H1 (cell line): ENCODE results near the gene BDP1. TPM values are rescaled to one million over a fixed set of nuclear protein-coding genes. Genes with fewer than 3 reads are reported as not detected.

Source experiments
- CTCF ChIA-PET: fragments of 300-600 bp; sonication (Branson Sonifier 250); formaldehyde crosslinking; loops from one replicate; lab custom pipeline; 2021; ENCODE audit not compliant: partially characterized antibody; lab: Charles Lee
- POLR2A ChIA-PET: fragments of 300-600 bp; sonication (Branson Sonifier 250); formaldehyde crosslinking; loops from one replicate; lab custom pipeline; 2021; ENCODE audit warnings: inconsistent platforms; ENCODE audit not compliant: partially characterized antibody; lab: Charles Lee
- DNase-seq, 2 experiments: peaks; one replicate each; pipeline versions ENCODE4 v3.0.0 to v3.0.0-alpha.2; 2010 to 2022; ENCODE audit warnings: low spot score in 2 of 2, low read depth in 1 of 2, mixed read lengths in 1 of 2
- FAIRE-seq: peaks from 2 replicates; lab custom pipeline; 2011; peaks lifted over from hg19 to GRCh38; lab: Jason Lieb, UNC
- H2AFZ ChIP-seq: 2 replicates; pipeline ENCODE4 v1.8.1; 2012; ENCODE audit warnings: low read length, inconsistent platforms
- H2AK5ac ChIP-seq: 2 replicates; pipeline ENCODE4 v1.6.1; 2013; ENCODE audit warnings: low read depth, low read length
- H2BK120ac ChIP-seq: replicated peaks from 2 replicates; pipeline ENCODE3; 2013; ENCODE audit warnings: low read depth, low read length, inconsistent platforms
- H2BK12ac ChIP-seq: 2 replicates; pipeline ENCODE4 v1.6.1; 2013; ENCODE audit warnings: low read depth, low read length
- H2BK15ac ChIP-seq: 2 replicates; pipeline ENCODE4 v1.6.1; 2013; ENCODE audit warnings: low read length
- H2BK20ac ChIP-seq: 2 replicates; pipeline ENCODE4 v1.6.1; 2013; ENCODE audit warnings: low read length
- H2BK5ac ChIP-seq: 2 replicates; pipeline ENCODE4 v1.6.1; 2013; ENCODE audit warnings: low read depth, low read length
- H3K14ac ChIP-seq: 2 replicates; pipeline ENCODE4 v1.6.1; 2013; ENCODE audit warnings: inconsistent platforms; ENCODE audit not compliant: insufficient read length
- H3K18ac ChIP-seq: 2 replicates; pipeline ENCODE4 v1.6.1; 2013; ENCODE audit warnings: low read length; ENCODE audit errors: extremely low read depth
- H3K23ac ChIP-seq: 2 replicates; pipeline ENCODE4 v1.6.1; 2013; ENCODE audit warnings: inconsistent platforms; ENCODE audit not compliant: insufficient read length
- H3K23me2 ChIP-seq: 2 replicates; pipeline ENCODE4 v1.6.1; 2013; ENCODE audit warnings: low read depth, low read length
- H3K27ac ChIP-seq: 2 replicates; pipeline ENCODE4 v1.6.1; 2011; ENCODE audit warnings: low read depth, low read length, inconsistent platforms
- H3K27me3 ChIP-seq, 4 experiments: replicated peaks in 1 of 4; 1 replicate in 1 of 4; 2 replicates in 3 of 4; pipeline versions ENCODE4 v1.6.1 to v1.8.1; 2011 to 2013; ENCODE audit warnings: low read length in 3 of 4, mild to moderate bottlenecking in 3 of 4, inconsistent platforms in 2 of 4, mixed read lengths in 2 of 4, moderate library complexity in 1 of 4; ENCODE audit not compliant: control insufficient read depth in 3 of 4, insufficient read depth in 3 of 4; ENCODE audit errors: extremely low read depth in 1 of 4
- H3K36me3 ChIP-seq, 4 experiments: 2 replicates each; pipeline versions ENCODE4 v1.6.1 to v1.8.1; 2011 to 2013; ENCODE audit warnings: mild to moderate bottlenecking in 4 of 4, low read length in 3 of 4, moderate library complexity in 2 of 4, control low read depth in 1 of 4, inconsistent platforms in 1 of 4; ENCODE audit not compliant: insufficient read depth in 4 of 4, control insufficient read depth in 2 of 4
- H3K4ac ChIP-seq: replicated peaks from 2 replicates; pipeline ENCODE3; 2013; ENCODE audit warnings: low read length, low read depth, mixed read lengths, inconsistent platforms; ENCODE audit not compliant: insufficient read length
- H3K4me1 ChIP-seq, 4 experiments: replicated peaks in 1 of 4; 1 replicate in 1 of 4; 2 replicates in 3 of 4; pipeline versions ENCODE4 v1.6.1 to v1.8.1; 2011 to 2013; ENCODE audit warnings: low read length in 3 of 4, inconsistent platforms in 2 of 4, mixed read lengths in 1 of 4; ENCODE audit not compliant: insufficient read depth in 4 of 4, control insufficient read depth in 3 of 4
- H3K4me2 ChIP-seq, 2 experiments: 2 replicates each; pipeline versions ENCODE4 v1.6.1 to v1.8.1; 2011 to 2013; ENCODE audit warnings: low read depth in 2 of 2, low read length in 2 of 2, control low read depth in 1 of 2, inconsistent platforms in 1 of 2, mild to moderate bottlenecking in 1 of 2; ENCODE audit not compliant: insufficient read depth in 1 of 2
- H3K4me3 ChIP-seq, 4 experiments: fragments of 200-600, 300-600 bp in 1 of 4; sonication (generic), shearing (Covaris generic), sonication (Bioruptor Twin) in 1 of 4; 2 replicates each; pipeline versions ENCODE4 v1.5.1 to v1.8.1; 2011 to 2016; ENCODE audit warnings: low read length in 4 of 4, low read depth in 3 of 4, control low read depth in 2 of 4, inconsistent platforms in 2 of 4, mild to moderate bottlenecking in 2 of 4, mixed read lengths in 1 of 4, moderate library complexity in 1 of 4; ENCODE audit not compliant: insufficient read depth in 2 of 4; ENCODE audit errors: extremely low read depth in 1 of 4
- H3K56ac ChIP-seq: replicated peaks from 2 replicates; pipeline ENCODE3; 2013; ENCODE audit warnings: low read depth, mild to moderate bottlenecking, mixed read lengths, low read length, inconsistent platforms; ENCODE audit not compliant: insufficient read length
- H3K79me1 ChIP-seq: 2 replicates; pipeline ENCODE4 v1.6.1; 2013; ENCODE audit warnings: low read depth, low read length, control low read depth
- H3K79me2 ChIP-seq, 2 experiments: 2 replicates each; pipeline versions ENCODE4 v1.6.1 to v1.8.1; 2012 to 2013; ENCODE audit warnings: low read length in 2 of 2, mild to moderate bottlenecking in 2 of 2, inconsistent platforms in 1 of 2; ENCODE audit not compliant: insufficient read depth in 2 of 2, control insufficient read depth in 1 of 2
- H3K9ac ChIP-seq, 4 experiments: replicated peaks in 1 of 4; 1 replicate in 1 of 4; 2 replicates in 3 of 4; pipeline versions ENCODE4 v1.6.1 to v1.8.1; 2011 to 2013; ENCODE audit warnings: low read depth in 3 of 4, low read length in 3 of 4, control low read depth in 2 of 4, mild to moderate bottlenecking in 2 of 4, moderate library complexity in 2 of 4, inconsistent platforms in 1 of 4; ENCODE audit errors: extremely low read depth in 1 of 4
- H3K9me3 ChIP-seq, 2 experiments: 2 replicates each; pipeline versions ENCODE4 v1.6.1 to v1.8.1; 2012 to 2013; ENCODE audit warnings: mild to moderate bottlenecking in 2 of 2, moderate library complexity in 2 of 2, control low read depth in 1 of 2, inconsistent platforms in 1 of 2, low read depth in 1 of 2, low read length in 1 of 2, mixed read lengths in 1 of 2; ENCODE audit not compliant: insufficient read depth in 2 of 2
- H4K20me1 ChIP-seq, 2 experiments: replicated peaks in 1 of 2; 2 replicates each; pipeline versions ENCODE3 to v1.8.1; 2011 to 2013; ENCODE audit warnings: inconsistent platforms in 2 of 2, low read length in 2 of 2, mild to moderate bottlenecking in 1 of 2; ENCODE audit not compliant: insufficient read depth in 2 of 2, control insufficient read depth in 1 of 2
- H4K5ac ChIP-seq: 2 replicates; pipeline ENCODE4 v1.6.1; 2013; ENCODE audit warnings: low read length, low read depth, mixed read lengths, inconsistent platforms; ENCODE audit not compliant: insufficient read length
- H4K8ac ChIP-seq: 2 replicates; pipeline ENCODE4 v1.8.0; 2013; ENCODE audit warnings: mild to moderate bottlenecking, moderate library complexity, low read length, inconsistent platforms; ENCODE audit not compliant: insufficient read depth; ENCODE audit errors: extremely low read depth
- H4K91ac ChIP-seq: replicated peaks from 2 replicates; pipeline ENCODE3; 2013; ENCODE audit warnings: low read length, mixed read lengths, inconsistent platforms; ENCODE audit not compliant: insufficient read length
- ASH2L ChIP-seq: fragments of 200-600, 300-600 bp; sonication (generic); IDR thresholded peaks from one replicate; pipeline ENCODE4 v1.7.1; 2017; ENCODE audit warnings: low read length
- BCL11A ChIP-seq, 2 experiments: IDR thresholded peaks; one replicate each; pipeline ENCODE4 v1.6.1; 2011; ENCODE audit warnings: low read depth in 2 of 2, low read length in 2 of 2, mild to moderate bottlenecking in 2 of 2
- CHD2 ChIP-seq: IDR thresholded peaks from 2 replicates; pipeline ENCODE4 v1.6.1; 2012; ENCODE audit warnings: low read length, improper control_type of control experiment
- CREB1 ChIP-seq: IDR thresholded peaks from 2 replicates; pipeline ENCODE4 v1.6.1; 2012; ENCODE audit warnings: inconsistent platforms
- EGR1 ChIP-seq: IDR thresholded peaks from 2 replicates; pipeline ENCODE4 v1.6.1; 2011; ENCODE audit warnings: low read depth, low read length, borderline replicate concordance
- JUN ChIP-seq: IDR thresholded peaks from 2 replicates; pipeline ENCODE4 v1.6.1; 2011; ENCODE audit warnings: low read depth, mild to moderate bottlenecking, improper control_type of control experiment, low read length
- KDM1A ChIP-seq: fragments of 200-600, 300-600 bp; sonication (generic); IDR thresholded peaks from 2 replicates; pipeline ENCODE4 v1.7.1; 2016; ENCODE audit warnings: mild to moderate bottlenecking, low read length, borderline replicate concordance
- MAFK ChIP-seq: IDR thresholded peaks from 2 replicates; pipeline ENCODE4 v1.6.1; 2012; ENCODE audit warnings: low read depth, mild to moderate bottlenecking, improper control_type of control experiment, low read length
- POLR2AphosphoS5 ChIP-seq: IDR thresholded peaks from 2 replicates; pipeline ENCODE4 v1.6.1; 2011; ENCODE audit warnings: low read depth, low read length
- SIN3A ChIP-seq, 2 experiments: IDR thresholded peaks in 1 of 2; conservative IDR thresholded peaks in 1 of 2; 2 replicates each; pipeline ENCODE4 v1.6.1; 2011 to 2012; ENCODE audit warnings: low read length in 2 of 2, improper control_type of control experiment in 1 of 2, low read depth in 1 of 2, mild to moderate bottlenecking in 1 of 2
- SP2 ChIP-seq: IDR thresholded peaks from 2 replicates; pipeline ENCODE4 v1.6.1; 2012; ENCODE audit warnings: mild to moderate bottlenecking, low read length, inconsistent platforms
- SUZ12 ChIP-seq: fragments of 200-600 bp; sonication (generic); IDR thresholded peaks from 2 replicates; pipeline ENCODE4 v1.6.1; 2012; ENCODE audit warnings: mild to moderate bottlenecking, inconsistent platforms, low read length, moderate library complexity, mixed read lengths
- TAF1 ChIP-seq: IDR thresholded peaks from 2 replicates; pipeline ENCODE4 v1.6.1; 2011; ENCODE audit warnings: mild to moderate bottlenecking, low read depth, low read length
- WGBS, 2 experiments: shearing (Covaris generic) in 1 of 2; methylation state at CpG; one replicate each; pipeline versions ENCODE4 v1.1.6 to v1.1.7; 2013 to 2015; ENCODE audit warnings: low lambda C conversion rate in 2 of 2, mixed read lengths in 2 of 2, inconsistent platforms in 1 of 2, low coverage in 1 of 2, missing lambda C conversion rate in 1 of 2; ENCODE audit not compliant: insufficient replicate concordance in 2 of 2, insufficient coverage in 1 of 2, insufficient read length in 1 of 2; ENCODE audit errors: extremely low coverage in 1 of 2, missing lambda C conversion rate in 1 of 2; 5-methylcytosine and 5-hydroxymethylcytosine counted together
- polyA plus RNA-seq, 7 experiments: library from polyadenylated mRNA; depleted of rRNA in 3 of 7; stranded (reverse) in 5 of 7; unstranded in 2 of 7; fragments of >200 nt in 5 of 7; fragments of 200-250 nt in 2 of 7; gene quantifications; 1 replicate in 5 of 7; 2 replicates in 1 of 7; 4 replicates in 1 of 7; pipeline versions ENCODE4 v1.2.1 to v1.2.3, GENCODE V29; 2011 to 2013; ENCODE audit warnings: missing spikeins in 2 of 7, mixed read lengths in 2 of 7
- total RNA-seq: library from RNA; stranded (reverse); fragmentation: NEBNext Ultra II Directional; extraction: Animal tissue kit (Norgen Biotek cat#: 25700); gene quantifications from 2 replicates; pipeline ENCODE4 v1.2.1, GENCODE V29; 2021

The BDP1 gene
- total and polyA plus RNA-seq, 2 of the 8 experiments (the other 6 are each of a cell fraction or from before 2014, with no cell fraction given) = 4.7 to 32.1 TPM

- Histone ChIP-seq H4K20me1 (no peaks in the 10 kb centered on the region), H3K14ac (no peak overlapping the region), H3K27ac (no peak overlapping the region), H3K79me1 (no peaks in the 10 kb centered on the region), H3K36me3 (peaks cover 2 to 12% (median 4%) of the 10 kb centered on the region in 4 experiments; a peak in 2 of 8 replicates), H2AK5ac (no peak overlapping the region), H3K4me3 (no peak overlapping the region), H2BK5ac (no peak overlapping the region), H3K4me2 (no peak overlapping the region), H2BK15ac (no peak overlapping the region), H3K27me3 (no peaks in the 10 kb centered on the region), H4K91ac (no peak overlapping the region), H2AFZ (no peak overlapping the region), H4K5ac (no peak overlapping the region), H3K79me2 (no peaks in the 10 kb centered on the region; a peak in 1 of 4 replicates), H3K23me2 (no peaks in the 10 kb centered on the region), H3K4me1 (no peaks in the 10 kb centered on the region), H4K8ac (no peak overlapping the region), H2BK12ac (no peak overlapping the region), H3K9me3 (no peaks in the 10 kb centered on the region), H2BK120ac (no peak overlapping the region), H3K18ac (no peak overlapping the region), H3K9ac (no peak overlapping the region), H2BK20ac (no peak overlapping the region), H3K4ac (no peak overlapping the region), H3K56ac (no peak overlapping the region), H3K23ac (no peak overlapping the region)
- 77% methylated on average over 3 of the region's 3 CpGs; no CpG with 5 or more reads in 1 of the 2 experiments for WGBS, 2 experiments
- no peak for DNase-seq
- TF ChIP-seq CHD2 (no peak), TAF1 (no peak), SIN3A (conservative IDR thresholded peaks at IDR 0.05 in 1 of 2, IDR thresholded peaks at IDR 0.05 in 1 of 2; ENCODE audit: low read depth in 1 of 2, low read length in 2 of 2) (no peak), JUN (no peak), KDM1A (no peak), MAFK (no peak), CREB1 (no peak), SP2 (no peak), BCL11A (IDR thresholded peaks at IDR 0.05; ENCODE audit: low read depth in 2 of 2, low read length in 2 of 2) (no peak), EGR1 (no peak), SUZ12 (no peak), POLR2AphosphoS5 (no peak), ASH2L (no peak)
- FAIRE-seq = no peak
- POLR2A ChIA-PET = no interaction called here
- CTCF ChIA-PET = interaction anchor here (1.8 kb wide), 1 partner anchor 68 kb away, joined by 3 read pairs; no protein-coding TSS in a partner anchor
These were observed 77.7 kb downstream of the BDP1 start for GRCh38 chr5:71533142-71533541.
